Adipose tissue (tissue), 3 donors: ENCODE results near the gene FOXP1. TPM values are rescaled to one million over a fixed set of nuclear protein-coding genes. Genes with fewer than 3 reads are reported as not detected.

Experiments used
- H3K27ac ChIP-seq: one replicate; pipeline ENCODE4 v1.5.1; 2013; ENCODE audit warnings: low read depth, low read length
- WGBS, 3 donors: extraction: QIAGEN DNeasy Blood & Tissue Kit; methylation state at CpG; one replicate each; pipeline ENCODE4 v1.1.7; 2013; 5-methylcytosine and 5-hydroxymethylcytosine counted together
- polyA plus RNA-seq, 3 donors: library from polyadenylated mRNA; stranded (reverse); fragments of 200-250 nt; gene quantifications; one replicate each; pipeline ENCODE4 v1.2.3, GENCODE V29; 2013
- donor health status: healthy with polysubstance abuse.
- donor health status: Bipolar disorder and iron deficiency.
- donor health status: healthy.

The FOXP1 gene
- polyA plus RNA-seq, 3 donors: 6.3 to 19.2 (median 11.4) TPM

DNA sequence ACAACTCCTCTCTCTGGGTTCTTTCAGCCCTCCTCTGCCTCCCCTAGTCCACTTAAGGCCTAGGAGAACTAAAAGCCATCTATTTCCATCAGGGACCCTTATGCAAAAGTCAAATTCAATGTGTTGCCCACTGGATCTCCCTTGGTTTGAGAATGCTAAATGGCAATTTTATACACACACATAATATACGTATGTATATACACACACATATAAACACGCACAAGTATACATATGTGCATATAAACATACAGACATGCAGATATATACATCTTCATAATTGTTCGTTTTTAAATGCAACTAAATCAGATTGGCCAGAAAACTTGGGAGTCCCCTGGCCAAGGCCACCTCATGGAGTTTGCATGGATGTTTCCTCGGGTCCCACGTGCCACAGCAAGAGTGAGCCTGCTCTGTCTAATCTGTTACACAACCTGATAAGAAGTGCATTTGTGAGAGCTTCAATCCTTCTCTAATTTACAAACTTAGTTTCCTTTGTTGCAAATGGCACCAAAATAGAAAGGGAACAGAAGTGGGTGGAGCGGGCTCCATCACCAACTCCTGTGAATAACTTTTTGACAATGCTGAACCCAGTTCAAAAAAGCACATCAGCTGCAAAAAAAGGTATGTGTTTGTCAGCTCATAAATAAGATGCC is 84.2 kb downstream of the FOXP1 start:
- H3K27ac ChIP-seq: no peak overlapping the region
- 88 to 97% (median 96%) methylated on average over 6 of the region's 6 CpGs for WGBS, 3 donors

DNA sequence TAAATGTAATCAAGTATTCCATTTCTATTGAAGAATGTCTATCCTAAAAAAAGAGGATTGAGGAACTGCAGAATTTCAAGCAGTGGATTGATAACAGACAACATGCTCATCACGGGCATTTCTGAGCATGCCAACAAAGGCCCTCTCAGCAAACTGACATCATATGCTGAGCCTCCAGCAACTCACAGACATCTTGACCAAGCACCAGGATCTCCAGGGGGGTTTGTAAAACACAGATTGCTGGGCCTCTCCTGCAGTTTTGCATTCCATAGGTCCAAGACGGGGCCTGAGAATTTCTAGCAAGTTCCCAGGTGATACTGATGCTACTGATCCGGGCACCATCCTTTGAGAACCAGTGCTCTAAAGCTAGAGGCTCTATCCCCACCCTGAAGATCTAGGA is 85.0 kb downstream of the FOXP1 start:
- H3K27ac ChIP-seq: no peak overlapping the region
- 85 to 91% (median 86%) methylated on average over 3 of the region's 3 CpGs for WGBS, 3 donors

GRCh38 chr3:71497971-71498444 is 85.5 kb downstream of the FOXP1 start:
- WGBS, 3 donors: 89 to 90% (median 89%) methylated on average over 5 of the region's 5 CpGs

DNA sequence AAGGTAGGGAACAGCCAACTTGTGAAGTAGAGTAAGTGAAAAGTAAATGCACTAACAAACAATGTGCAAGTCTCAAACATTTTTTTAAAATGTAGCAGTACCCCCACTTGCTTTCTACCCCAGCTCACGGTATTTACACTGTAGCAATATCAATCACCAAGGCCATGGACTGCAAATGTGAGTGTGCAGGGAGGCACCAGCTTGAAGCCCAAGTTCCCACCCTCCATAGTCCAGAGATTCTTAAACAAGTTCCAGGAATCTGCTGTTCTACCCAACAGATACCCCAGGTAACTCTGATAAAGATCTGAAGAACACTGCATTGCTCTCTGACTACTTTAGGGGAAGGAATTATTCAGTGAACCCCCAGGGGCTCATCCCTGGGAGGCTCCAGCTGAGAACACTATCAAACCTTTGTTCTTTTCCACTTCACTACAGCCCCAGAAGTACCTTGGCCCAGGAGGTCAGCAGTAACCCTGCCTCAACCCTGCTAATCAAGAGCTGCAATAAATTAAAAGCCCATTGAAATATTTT is 86.1 kb downstream of the FOXP1 start:
- 35 to 87% (median 85%) methylated on average over 1 of the region's 1 CpG for WGBS, 3 donors
- no peak overlapping the region for H3K27ac ChIP-seq

More at GRCh38 chr3:71497971-71498444, 85.5 kb downstream of the FOXP1 start:
- H3K27ac ChIP-seq: no peak overlapping the region

DNA sequence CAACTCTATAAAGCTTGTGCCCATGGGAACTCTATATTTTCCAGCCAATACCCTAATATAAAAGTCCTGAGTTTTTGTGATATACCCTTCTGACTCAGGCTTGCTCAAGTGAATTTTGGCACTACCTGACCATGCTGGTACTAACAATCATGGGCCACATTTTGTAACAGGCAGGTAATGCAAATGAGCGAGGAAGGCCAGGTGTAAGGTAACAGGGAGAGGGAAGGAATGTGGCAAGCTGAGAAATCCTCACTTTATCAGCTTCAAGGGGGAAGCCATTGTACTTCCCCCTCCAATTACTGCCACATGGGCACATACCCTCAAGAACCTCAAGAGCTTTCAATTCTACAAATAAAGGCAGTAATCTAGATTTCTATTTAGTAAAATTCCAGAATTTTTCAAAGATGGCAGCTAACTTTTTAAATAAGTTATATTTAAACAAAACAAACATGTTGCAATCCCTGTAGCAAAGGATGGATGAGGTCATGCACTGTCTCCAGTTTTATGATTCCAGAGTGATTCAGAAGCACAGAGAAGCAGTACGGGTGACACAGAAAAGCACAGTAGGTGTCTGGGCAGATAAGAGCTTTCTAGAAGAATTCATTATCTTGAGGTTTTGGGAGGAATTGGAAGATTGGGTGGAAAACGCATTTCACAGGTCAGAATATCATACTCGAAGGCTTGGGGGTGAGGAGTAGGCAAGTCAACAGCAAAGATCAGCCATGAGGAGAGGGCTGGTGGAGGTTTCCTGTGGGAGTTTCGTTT is 87.6 kb downstream of the FOXP1 start:
- H3K27ac ChIP-seq: no peak overlapping the region
- WGBS, 3 donors: 74 to 93% (median 75%) methylated on average over 5 of the region's 5 CpGs

DNA sequence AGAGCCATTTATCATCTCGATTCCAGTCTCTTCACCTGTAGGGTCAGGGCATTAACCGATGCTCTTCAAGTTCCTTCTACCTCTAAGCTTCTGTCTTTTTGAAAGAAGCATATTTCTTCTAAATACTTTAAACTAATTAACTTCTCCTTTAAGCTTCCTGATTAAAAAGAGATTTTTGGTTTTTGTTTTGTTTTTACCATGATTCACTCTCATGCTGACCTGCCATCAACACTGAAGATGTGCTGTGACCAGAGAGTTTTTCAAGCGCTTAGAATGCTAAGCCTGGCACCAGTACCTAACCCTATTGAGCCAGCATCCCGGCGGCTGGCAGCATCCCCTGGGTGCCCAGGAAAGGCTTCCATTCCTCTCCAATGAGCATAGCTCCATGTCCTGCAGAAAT is 89.3 kb downstream of the FOXP1 start:
- H3K27ac ChIP-seq: no peak overlapping the region
- 92 to 96% (median 94%) methylated on average over 5 of the region's 5 CpGs for WGBS, 3 donors

GRCh38 chr3:71492974-71493771 is 90.4 kb downstream of the FOXP1 start:
- H3K27ac ChIP-seq: no peak overlapping the region
- WGBS, 3 donors: 85 to 90% (median 87%) methylated on average over 9 of the region's 9 CpGs

- no peak overlapping the region for H3K27ac ChIP-seq
These were observed 91.0 kb downstream of the FOXP1 start for GRCh38 chr3:71492566-71492965.

GRCh38 chr3:71491154-71491752 is 92.3 kb downstream of the FOXP1 start:
- 88 to 95% (median 94%) methylated on average over 9 of the region's 9 CpGs for WGBS, 3 donors
- H3K27ac ChIP-seq: no peak overlapping the region

DNA sequence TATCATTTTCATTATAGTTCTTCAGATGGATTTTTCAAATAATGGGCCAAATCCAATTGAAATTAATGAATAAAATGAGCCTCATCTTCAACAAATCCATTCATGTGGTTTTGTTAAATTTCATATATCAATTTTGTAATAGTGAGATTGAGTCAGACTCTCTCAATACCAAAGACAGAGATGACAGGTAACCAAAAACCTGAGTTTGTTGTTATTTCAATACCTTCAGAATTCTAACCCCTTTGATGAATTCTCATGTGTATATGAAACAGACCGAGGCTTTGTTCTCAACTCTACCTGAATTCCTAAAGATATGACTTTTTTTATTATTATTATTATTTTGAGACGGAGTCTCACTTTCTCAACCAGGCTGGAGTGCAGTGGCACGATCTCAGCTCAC is 92.8 kb downstream of the FOXP1 start:
- WGBS, 3 donors: 97 to 99% (median 98%) methylated on average over 3 of the region's 3 CpGs

GRCh38 chr3:71489315-71489761 is 94.2 kb downstream of the FOXP1 start:
- no peak overlapping the region for H3K27ac ChIP-seq
- WGBS, 3 donors: 88 to 91% (median 91%) methylated on average over 9 of the region's 9 CpGs

More for the DNA sequence above, 92.8 kb downstream of the FOXP1 start:
- H3K27ac ChIP-seq: no peak overlapping the region

GRCh38 chr3:71488882-71489281 is 94.6 kb downstream of the FOXP1 start:
- WGBS, 3 donors: 91 to 97% (median 91%) methylated on average over 9 of the region's 9 CpGs

DNA sequence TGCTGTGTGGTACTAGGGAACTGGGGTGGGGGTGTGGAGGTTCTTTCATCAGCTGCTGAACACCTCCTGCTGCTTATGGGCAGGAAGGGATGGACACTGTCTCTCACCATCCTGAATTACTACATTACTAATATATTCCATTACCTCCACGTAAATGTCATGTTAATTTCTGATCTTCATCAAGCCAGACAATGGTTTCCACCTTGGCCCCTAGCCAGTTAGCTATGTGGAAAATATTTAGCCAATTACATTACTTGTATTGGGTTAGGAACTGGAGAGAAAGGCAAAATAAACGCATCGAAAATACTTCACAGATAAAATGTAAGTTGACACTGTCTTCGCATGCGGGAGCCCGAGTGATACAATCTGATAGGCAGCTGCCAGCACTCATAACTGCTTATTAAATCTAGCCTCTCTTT is 95.1 kb downstream of the FOXP1 start:
- WGBS, 3 donors: 75 to 86% (median 77%) methylated on average over 6 of the region's 6 CpGs

More at GRCh38 chr3:71488882-71489281, 94.6 kb downstream of the FOXP1 start:
- H3K27ac ChIP-seq: no peak overlapping the region

GRCh38 chr3:71487418-71487817 is 96.1 kb downstream of the FOXP1 start:
- no peak overlapping the region for H3K27ac ChIP-seq
- 73 to 84% (median 76%) methylated on average over 5 of the region's 5 CpGs for WGBS, 3 donors

More for the DNA sequence above, 95.1 kb downstream of the FOXP1 start:
- no peak overlapping the region for H3K27ac ChIP-seq

DNA sequence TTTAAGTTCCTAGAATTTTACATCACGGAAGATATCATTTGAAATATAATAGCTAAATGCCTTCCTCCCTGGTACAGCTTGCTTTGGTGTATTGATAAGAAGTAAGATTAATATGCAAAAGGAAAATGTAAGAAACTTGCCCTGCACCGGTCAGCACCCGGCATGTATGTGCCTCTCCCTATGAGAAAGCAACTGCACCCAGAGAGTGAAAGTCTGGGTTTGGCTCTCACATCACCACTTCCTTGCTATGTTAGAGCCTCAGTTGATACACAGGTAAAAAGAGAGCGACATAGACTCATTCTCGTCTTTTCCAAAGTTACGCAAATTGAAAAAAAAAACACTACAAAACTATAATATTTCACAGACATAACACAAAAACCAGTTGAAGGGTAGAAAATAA is 96.7 kb downstream of the FOXP1 start:
- 84 to 91% (median 85%) methylated on average over 6 of the region's 6 CpGs for WGBS, 3 donors

DNA sequence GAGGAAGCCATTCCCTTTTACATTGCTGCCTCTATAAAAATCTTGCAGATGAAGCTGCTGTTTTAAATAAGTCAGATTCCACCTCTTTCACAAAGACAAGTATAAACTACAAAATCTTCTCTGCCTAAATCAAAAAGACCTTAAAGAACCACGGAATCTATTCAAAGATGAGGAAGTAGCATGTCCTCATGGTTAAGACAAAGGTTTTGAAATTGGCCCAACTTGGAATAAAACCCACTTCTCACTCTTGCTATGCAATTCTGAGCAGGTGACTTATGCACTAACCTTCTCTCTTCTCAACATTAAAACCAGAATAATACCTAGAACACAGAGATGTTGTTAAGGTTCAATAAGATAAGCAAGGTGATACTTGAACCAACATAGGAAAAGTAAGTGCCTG is 97.6 kb downstream of the FOXP1 start:
- no peak overlapping the region for H3K27ac ChIP-seq
- WGBS, 3 donors: 44 to 74% (median 64%) methylated on average over 1 of the region's 1 CpG

More for the DNA sequence above, 96.7 kb downstream of the FOXP1 start:
- H3K27ac ChIP-seq: no peak overlapping the region

DNA sequence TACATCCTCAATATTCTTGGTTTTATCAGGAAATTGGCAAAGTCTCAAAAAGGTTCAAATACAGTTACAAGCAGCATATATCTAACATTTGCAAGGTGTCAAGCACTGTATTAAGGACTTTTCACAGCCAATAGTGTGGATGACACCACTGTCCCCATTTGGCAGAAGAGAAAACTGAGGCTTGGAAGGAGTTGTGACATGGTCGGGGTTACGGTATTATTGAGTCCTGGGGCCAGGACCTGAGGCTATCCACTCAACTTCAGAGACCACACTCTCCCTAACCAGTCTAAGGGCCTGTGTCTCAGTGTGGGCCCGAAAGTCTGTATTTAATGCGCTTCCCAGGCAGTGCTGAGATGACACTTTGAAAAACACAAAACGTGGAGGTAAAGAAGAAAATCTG is 99.1 kb downstream of the FOXP1 start:
- no peak overlapping the region for H3K27ac ChIP-seq
- 83 to 98% (median 97%) methylated on average over 5 of the region's 5 CpGs for WGBS, 3 donors

DNA sequence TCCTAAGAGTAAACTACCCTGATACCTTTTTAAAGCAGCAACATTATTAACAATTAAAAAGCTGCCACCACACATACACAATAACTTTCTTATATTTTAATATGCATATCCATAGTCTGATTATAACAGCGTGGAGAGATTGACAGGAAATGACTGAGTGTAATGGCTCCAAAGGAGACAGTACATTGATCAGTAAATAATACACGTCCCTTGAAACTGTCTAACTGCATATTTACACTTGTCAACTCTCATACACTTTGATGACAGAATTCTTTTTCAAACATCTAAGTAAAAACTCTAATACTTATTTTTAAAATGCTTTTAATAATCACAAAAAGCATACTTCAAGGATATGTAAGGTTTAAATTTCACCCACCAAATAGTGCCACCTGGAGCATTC is 99.5 kb downstream of the FOXP1 start:
- WGBS, 3 donors: 63 to 90% (median 89%) methylated on average over 2 of the region's 2 CpGs
- H3K27ac ChIP-seq: no peak overlapping the region
